CD14-positive monocyte (primary cell): ENCODE data around the gene CSNK1E. TPM values are rescaled to one million over a fixed set of nuclear protein-coding genes. Genes with fewer than 3 reads are reported as not detected.
"Not testable (repeated sequence)": the region's sequence is repeated elsewhere in the genome, so short reads cannot be mapped to it uniquely, and the experiment has no call there.

Source experiments
- DNase-seq, 3 donors: peaks; one replicate each; pipeline ENCODE4 v3.0.0-alpha.2; 2011 to 2022
- H2AFZ ChIP-seq: 2 replicates; pipeline ENCODE4 v1.6.0; 2012; ENCODE audit warnings: mild to moderate bottlenecking, low read depth, low read length, inconsistent platforms; ENCODE audit not compliant: insufficient read depth, poor library complexity, severe bottlenecking
- H3K27ac ChIP-seq, 2 donors: 1 replicate in 1 of 2; 2 replicates in 1 of 2; pipeline ENCODE4 v1.5.1; 2012 to 2013; ENCODE audit warnings: low read length in 2 of 2, control low read depth in 1 of 2, inconsistent platforms in 1 of 2, low read depth in 1 of 2, mild to moderate bottlenecking in 1 of 2
- H3K27me3 ChIP-seq, 2 donors: one replicate each; pipeline versions ENCODE4 v1.6.0 to v1.6.1; 2011 to 2013; ENCODE audit warnings: low read length in 2 of 2; ENCODE audit not compliant: control insufficient read depth in 2 of 2, insufficient read depth in 2 of 2
- H3K36me3 ChIP-seq, 2 donors: replicated peaks in 1 of 2; 1 replicate in 1 of 2; 2 replicates in 1 of 2; pipeline versions ENCODE4 v1.5.1 to v1.6.1; 2012 to 2013; ENCODE audit warnings: low read length in 2 of 2, control low read depth in 1 of 2, inconsistent platforms in 1 of 2, mild to moderate bottlenecking in 1 of 2; ENCODE audit not compliant: insufficient read depth in 2 of 2, control insufficient read depth in 1 of 2
- H3K4me1 ChIP-seq, 2 donors: 1 replicate in 1 of 2; 2 replicates in 1 of 2; pipeline versions ENCODE4 v1.5.1 to v1.6.1; 2012 to 2013; ENCODE audit warnings: low read length in 2 of 2, control low read depth in 1 of 2, inconsistent platforms in 1 of 2, mild to moderate bottlenecking in 1 of 2, moderate library complexity in 1 of 2; ENCODE audit not compliant: insufficient read depth in 2 of 2, control insufficient read depth in 1 of 2
- H3K4me2 ChIP-seq: replicated peaks from 2 replicates; pipeline ENCODE3; 2012; ENCODE audit warnings: low read length, moderate library complexity, mild to moderate bottlenecking; ENCODE audit not compliant: poor library complexity, severe bottlenecking; ENCODE audit errors: extremely low read depth
- H3K4me3 ChIP-seq, 3 experiments: fragments of 200-600 bp in 1 of 3; sonication (generic) in 1 of 3; replicated peaks in 1 of 3; 1 replicate in 2 of 3; 2 replicates in 1 of 3; pipeline ENCODE4 v1.5.1; 2011 to 2013; ENCODE audit warnings: low read length in 3 of 3, mild to moderate bottlenecking in 3 of 3, control low read depth in 2 of 3, low read depth in 2 of 3, inconsistent platforms in 1 of 3, moderate library complexity in 1 of 3
- H3K79me2 ChIP-seq: 2 replicates; pipeline ENCODE4 v1.6.0; 2012; ENCODE audit warnings: mild to moderate bottlenecking, control low read depth, inconsistent platforms, low read length, moderate library complexity; ENCODE audit not compliant: insufficient read depth
- H3K9ac ChIP-seq: 2 replicates; pipeline ENCODE4 v1.6.0; 2017; ENCODE audit warnings: low read length, mild to moderate bottlenecking; ENCODE audit not compliant: insufficient read depth, poor library complexity, severe bottlenecking
- H3K9me3 ChIP-seq, 2 donors: replicated peaks in 1 of 2; 1 replicate in 1 of 2; 2 replicates in 1 of 2; pipeline versions ENCODE4 v1.5.1 to v1.6.1; 2012 to 2013; ENCODE audit warnings: low read length in 2 of 2, control low read depth in 1 of 2; ENCODE audit not compliant: control insufficient read depth in 1 of 2, insufficient read depth in 1 of 2
- H4K20me1 ChIP-seq: 2 replicates; pipeline ENCODE4 v1.6.0; 2012; ENCODE audit warnings: mild to moderate bottlenecking, low read length, control low read depth, moderate library complexity; ENCODE audit not compliant: insufficient read depth
- H3K27ac Mint-ChIP-seq, 7 donors: one replicate each; pipeline ENCODE4 v1.8.0; 2020; ENCODE audit warnings: mild to moderate bottlenecking in 7 of 7, mixed read lengths in 7 of 7, moderate library complexity in 6 of 7, inconsistent platforms in 2 of 7
- H3K27me3 Mint-ChIP-seq, 3 donors: one replicate each; pipeline ENCODE4 v1.8.0; 2021 to 2022; ENCODE audit warnings: low read depth in 3 of 3, mild to moderate bottlenecking in 3 of 3, mixed read lengths in 3 of 3, moderate library complexity in 3 of 3, inconsistent platforms in 1 of 3
- H3K36me3 Mint-ChIP-seq, 2 donors: one replicate each; pipeline ENCODE4 v1.8.0; 2020; ENCODE audit warnings: mixed read lengths in 2 of 2, inconsistent platforms in 1 of 2, mild to moderate bottlenecking in 1 of 2
- H3K4me1 Mint-ChIP-seq: one replicate; pipeline ENCODE4 v1.8.0; 2020; ENCODE audit warnings: mild to moderate bottlenecking, mixed read lengths
- H3K4me3 Mint-ChIP-seq, 2 donors: one replicate each; pipeline ENCODE4 v1.8.0; 2020; ENCODE audit warnings: mild to moderate bottlenecking in 2 of 2, mixed read lengths in 2 of 2, moderate library complexity in 1 of 2
- H3K9me3 Mint-ChIP-seq, 7 donors: one replicate each; pipeline ENCODE4 v1.8.0; 2020 to 2022; ENCODE audit warnings: mixed read lengths in 7 of 7, mild to moderate bottlenecking in 6 of 7, moderate library complexity in 6 of 7, inconsistent platforms in 2 of 7
- WGBS: methylation state at CpG from one replicate; pipeline ENCODE4 v1.1.5; 2013; ENCODE audit warnings: missing lambda C conversion rate; ENCODE audit not compliant: insufficient coverage; 5-methylcytosine and 5-hydroxymethylcytosine counted together
- intact Hi-C, 2 donors: fragments of 100-400 bp; cut with micrococcal nuclease; formaldehyde crosslinking; loops; one replicate each; pipeline versions ENCODE4 v1.15.0 to v1.15.1; 2023
- polyA plus RNA-seq, 3 donors: library from polyadenylated mRNA; depleted of rRNA in 1 of 3; unstranded in 2 of 3; stranded (reverse) in 1 of 3; fragments of 300-500 nt in 2 of 3; fragments of >200 nt in 1 of 3; fragmentation: Illumina TruSeq in 2 of 3; gene quantifications; 1 replicate in 2 of 3; 2 replicates in 1 of 3; pipeline ENCODE4 v1.2.3, GENCODE V29; 2012 to 2021
- TF ChIP-seq, protein P1 (sequence below): fragments of 200-600 bp; IDR thresholded peaks from one replicate; pipeline ENCODE4 v1.8.0; 2022; ENCODE audit warnings: antibody characterized with exemption, mild to moderate bottlenecking

CSNK1E gene
- polyA plus RNA-seq, 3 donors, result 1.9 to 44.7 (median 3.1) TPM

DNA sequence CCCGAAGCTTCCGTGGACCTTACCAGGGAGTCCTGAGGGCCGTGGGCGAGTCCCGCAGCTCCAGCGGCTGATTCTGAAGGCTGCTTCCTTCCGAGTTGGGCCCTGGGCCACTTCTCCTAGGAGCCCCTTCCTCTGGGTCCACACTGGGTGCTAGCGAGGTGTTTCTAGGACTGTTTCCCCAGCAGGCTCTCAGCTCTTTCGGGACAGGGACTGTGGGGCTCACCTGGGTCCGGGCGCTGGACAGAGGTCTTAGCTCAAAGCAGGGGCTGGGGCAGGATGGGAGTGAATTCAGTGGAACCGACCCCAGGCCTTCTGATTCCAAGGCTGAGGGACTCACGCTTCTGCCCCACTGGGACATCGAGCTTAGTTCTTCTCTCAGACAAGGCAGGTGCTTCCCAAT, 29.3 kb upstream of the CSNK1E start:
- H3K27me3 Mint-ChIP-seq, result peaks cover 29 to 54% (median 40%) of the 10 kb centered on the region in 3 donors
- peaks cover 3% of the 10 kb centered on the region for H3K4me1 Mint-ChIP-seq
- Histone ChIP-seq H4K20me1 (peaks cover 4% of the 10 kb centered on the region), H3K36me3 (no peaks in the 10 kb centered on the region), H2AFZ (no peak overlapping the region), H3K9ac (no peak overlapping the region), H3K4me1 (peaks cover 4 to 9% of the 10 kb centered on the region in 2 donors), H3K9me3 (no peaks in the 10 kb centered on the region), H3K79me2 (no peaks in the 10 kb centered on the region), H3K4me3 (no peak overlapping the region), H3K27me3 (peaks cover 0 to 17% of the 10 kb centered on the region in 2 donors), H3K27ac (no peak overlapping the region), H3K4me2 (no peak overlapping the region)
- peaks cover 0 to 8% (median 2%) of the 10 kb centered on the region in 7 donors for H3K9me3 Mint-ChIP-seq
- no peak overlapping the region for H3K4me3 Mint-ChIP-seq
- WGBS, result 79% methylated on average over 13 of the region's 14 CpGs
- no peak for DNase-seq
- TF ChIP-seq, protein P1, sequence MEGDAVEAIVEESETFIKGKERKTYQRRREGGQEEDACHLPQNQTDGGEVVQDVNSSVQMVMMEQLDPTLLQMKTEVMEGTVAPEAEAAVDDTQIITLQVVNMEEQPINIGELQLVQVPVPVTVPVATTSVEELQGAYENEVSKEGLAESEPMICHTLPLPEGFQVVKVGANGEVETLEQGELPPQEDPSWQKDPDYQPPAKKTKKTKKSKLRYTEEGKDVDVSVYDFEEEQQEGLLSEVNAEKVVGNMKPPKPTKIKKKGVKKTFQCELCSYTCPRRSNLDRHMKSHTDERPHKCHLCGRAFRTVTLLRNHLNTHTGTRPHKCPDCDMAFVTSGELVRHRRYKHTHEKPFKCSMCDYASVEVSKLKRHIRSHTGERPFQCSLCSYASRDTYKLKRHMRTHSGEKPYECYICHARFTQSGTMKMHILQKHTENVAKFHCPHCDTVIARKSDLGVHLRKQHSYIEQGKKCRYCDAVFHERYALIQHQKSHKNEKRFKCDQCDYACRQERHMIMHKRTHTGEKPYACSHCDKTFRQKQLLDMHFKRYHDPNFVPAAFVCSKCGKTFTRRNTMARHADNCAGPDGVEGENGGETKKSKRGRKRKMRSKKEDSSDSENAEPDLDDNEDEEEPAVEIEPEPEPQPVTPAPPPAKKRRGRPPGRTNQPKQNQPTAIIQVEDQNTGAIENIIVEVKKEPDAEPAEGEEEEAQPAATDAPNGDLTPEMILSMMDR, result no peak
- intact Hi-C loops, result no loop called here
- H3K36me3 Mint-ChIP-seq, result peaks cover 0 to 7% of the 10 kb centered on the region in 2 donors
- peak overlapping the region in 2 of 7 donors; percentile 10 to 63 for H3K27ac Mint-ChIP-seq

DNA sequence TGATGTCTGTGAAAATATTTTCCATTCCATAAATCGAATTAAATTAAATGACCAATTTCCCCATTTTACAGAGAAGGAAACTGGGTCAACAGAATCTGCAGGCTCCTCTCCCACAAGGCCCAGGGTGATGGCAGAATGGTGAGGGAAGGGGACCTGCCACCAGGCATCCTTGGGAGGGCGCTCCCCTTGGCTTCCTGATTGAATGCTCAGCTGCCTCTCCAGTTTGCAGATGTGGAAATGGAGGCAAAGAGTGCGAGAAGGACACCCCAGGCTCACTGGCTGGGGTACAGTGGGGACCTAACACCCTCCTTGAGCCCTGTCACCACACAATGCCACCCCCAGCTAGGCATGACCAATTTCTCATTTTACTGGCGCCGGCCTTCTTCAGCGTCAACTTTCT, 28.5 kb upstream of the CSNK1E start:
- Mint-ChIP-seq H3K9me3 (peaks cover 0 to 10% (median 2%) of the 10 kb centered on the region in 7 donors), H3K27ac (no peak overlapping the region), H3K27me3 (peaks cover 33 to 61% (median 45%) of the 10 kb centered on the region in 3 donors), H3K36me3 (peaks cover 0 to 2% of the 10 kb centered on the region in 2 donors), H3K4me1 (peaks cover 3% of the 10 kb centered on the region), H3K4me3 (no peak overlapping the region)
- Histone ChIP-seq H3K36me3 (no peaks in the 10 kb centered on the region), H3K4me1 (peaks cover 4 to 9% of the 10 kb centered on the region in 2 donors), H4K20me1 (peaks cover 1% of the 10 kb centered on the region), H3K27me3 (peaks cover 0 to 17% of the 10 kb centered on the region in 2 donors), H3K4me3 (no peak overlapping the region), H3K9ac (no peak overlapping the region), H3K79me2 (no peaks in the 10 kb centered on the region), H3K27ac (no peak overlapping the region), H3K9me3 (no peaks in the 10 kb centered on the region), H3K4me2 (no peak overlapping the region), H2AFZ (no peak overlapping the region)
- no peak for DNase-seq
- TF ChIP-seq, protein P1, result no peak
- intact Hi-C loops, result no loop called here
- 100% methylated on average over 1 of the region's 6 CpGs for WGBS

DNA sequence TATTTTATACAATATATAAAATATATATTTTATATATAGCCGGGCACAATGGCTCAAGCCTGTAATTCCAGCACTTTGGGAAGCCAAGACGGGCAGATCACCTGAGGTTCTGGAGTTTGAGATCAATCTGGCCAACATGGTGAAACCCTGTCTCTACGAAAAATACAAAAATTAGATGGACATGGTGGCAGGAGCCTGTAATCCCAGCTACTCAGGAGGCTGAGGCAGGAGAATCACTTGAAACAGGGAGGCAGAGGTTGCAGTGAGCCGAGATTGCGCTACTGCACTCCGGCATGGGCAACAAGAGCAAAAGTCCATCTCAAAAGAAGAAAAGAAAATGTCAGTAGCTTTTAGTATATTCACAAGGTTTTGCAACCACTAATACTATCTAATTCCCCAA, 22.7 kb upstream of the CSNK1E start:
- Mint-ChIP-seq H3K9me3 (peaks cover 0 to 13% (median 2%) of the 10 kb centered on the region in 7 donors), H3K4me1 (peaks cover 16% of the 10 kb centered on the region), H3K27me3 (peaks cover 32 to 47% (median 37%) of the 10 kb centered on the region in 3 donors)
- H4K20me1 ChIP-seq, H3K9me3 ChIP-seq, H3K27ac Mint-ChIP-seq, H3K4me3 Mint-ChIP-seq, H3K79me2 ChIP-seq, H3K36me3 ChIP-seq, H3K36me3 Mint-ChIP-seq, H3K27ac ChIP-seq, H2AFZ ChIP-seq, H3K4me3 ChIP-seq, H3K4me2 ChIP-seq, intact Hi-C loops, DNase-seq, H3K9ac ChIP-seq: not testable (repeated sequence)
- 100% methylated on average over 3 of the region's 6 CpGs for WGBS
- Histone ChIP-seq H3K27me3 (peaks cover 6 to 18% of the 10 kb centered on the region in 2 donors), H3K4me1 (peaks cover 19 to 26% of the 10 kb centered on the region in 2 donors)
